GM18499 (cell line): ENCODE data around the gene ARL8B.
A peak's percentile ranks its signal among the peaks of the same experiment; 100 is the strongest.
"Not testable (repeated sequence)": the region's sequence is repeated elsewhere in the genome, so short reads cannot be mapped to it uniquely, and the experiment has no call there.

Experiments
- ATAC-seq: cut with Tn5 transposase; IDR thresholded peaks from one replicate; pipeline ENCODE4 v1.9.1; 2021; ENCODE audit warnings: moderate number of reproducible peaks; ENCODE audit not compliant: insufficient read depth, unreplicated experiment

Gene ARL8B

GRCh38 chr3:5122030-5122740 lies at the start of gene ARL8B:
ARL8B (plus strand) TSS chr3:5122292; CDS start chr3:5122466, 174 bp downstream.
- ATAC-seq = peak; percentile 88

GRCh38 chr3:5073374-5074085 lies 48.6 kb upstream of the ARL8B start:
- no peak for ATAC-seq

GRCh38 chr3:5078151-5078550 lies 43.9 kb upstream of the ARL8B start:
- ATAC-seq = no peak

GRCh38 chr3:5079761-5080160 lies 42.3 kb upstream of the ARL8B start:
- ATAC-seq = no peak

- ATAC-seq = no peak
Observed at GRCh38 chr3:5080779-5081550, 41.1 kb upstream of the ARL8B start.

- ATAC-seq = not testable (repeated sequence)
Observed at GRCh38 chr3:5081973-5082788, 39.9 kb upstream of the ARL8B start.

GRCh38 chr3:5082789-5083115 lies 39.3 kb upstream of the ARL8B start:
- ATAC-seq = no peak

GRCh38 chr3:5084224-5084623 lies 37.9 kb upstream of the ARL8B start:
- ATAC-seq = no peak

- ATAC-seq = no peak
Observed at GRCh38 chr3:5086708-5087107, 35.4 kb upstream of the ARL8B start.

GRCh38 chr3:5087209-5087608 lies 34.9 kb upstream of the ARL8B start:
- ATAC-seq = no peak

- no peak for ATAC-seq
Observed at GRCh38 chr3:5090197-5090596, 31.9 kb upstream of the ARL8B start.

- no peak for ATAC-seq
Observed at GRCh38 chr3:5092018-5092417, 30.1 kb upstream of the ARL8B start.

GRCh38 chr3:5093731-5094130 lies 28.4 kb upstream of the ARL8B start:
- ATAC-seq = no peak

- no peak for ATAC-seq
Observed at GRCh38 chr3:5095886-5096285, 26.2 kb upstream of the ARL8B start.

- no peak for ATAC-seq
Observed at GRCh38 chr3:5096336-5097008, 25.6 kb upstream of the ARL8B start.

GRCh38 chr3:5098346-5098745 lies 23.7 kb upstream of the ARL8B start:
- ATAC-seq = no peak

GRCh38 chr3:5102532-5102931 lies 19.6 kb upstream of the ARL8B start:
- ATAC-seq = no peak

GRCh38 chr3:5103743-5104142 lies 18.3 kb upstream of the ARL8B start:
- ATAC-seq = no peak

GRCh38 chr3:5105050-5105449 lies 17.0 kb upstream of the ARL8B start:
- ATAC-seq = no peak

- ATAC-seq = not testable (repeated sequence)
Observed at GRCh38 chr3:5106371-5106770, 15.7 kb upstream of the ARL8B start.
